ENCODE results near the gene SAFB2. TPM values are rescaled to one million over a fixed set of nuclear protein-coding genes. Genes with fewer than 3 reads are reported as not detected.

Gene SAFB2
- total RNA-seq, 1 experiment from 2014 or later: 76.1 TPM

DNA sequence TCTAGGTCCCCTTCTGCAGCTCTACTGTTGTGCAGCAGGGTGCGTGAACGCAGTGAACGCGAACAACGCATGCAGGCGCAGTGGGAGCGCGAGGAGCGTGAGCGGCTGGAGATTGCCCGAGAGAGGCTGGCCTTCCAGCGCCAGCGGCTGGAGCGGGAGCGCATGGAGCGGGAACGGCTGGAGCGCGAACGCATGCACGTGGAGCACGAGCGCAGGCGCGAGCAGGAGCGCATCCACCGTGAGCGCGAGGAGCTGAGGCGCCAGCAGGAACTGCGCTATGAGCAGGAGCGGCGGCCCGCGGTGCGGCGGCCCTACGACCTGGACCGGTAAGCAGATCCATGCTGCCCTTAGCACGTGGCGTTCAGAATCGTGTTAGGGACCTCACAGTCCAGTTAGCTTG is 38.9 kb upstream of the SAFB2 start:
- Histone ChIP-seq H3K4me2 (ENCODE audit: insufficient read depth, insufficient read length, low read length) (no peak overlapping the region), H3K14ac (ENCODE audit: insufficient read depth, low read length) (no peak overlapping the region), H2BK15ac (ENCODE audit: low read depth, low read length) (no peak overlapping the region), H3K4me1 (ENCODE audit: insufficient read depth, low read length) (no peaks in the 10 kb centered on the region), H4K91ac (ENCODE audit: insufficient read length, low read depth, low read length) (no peak overlapping the region), H3K27me3 (ENCODE audit: insufficient read depth, low read length) (no peaks in the 10 kb centered on the region), H4K8ac (replicated peaks; ENCODE audit: insufficient read length, low read depth, low read length) (no peak overlapping the region), H3K9ac (ENCODE audit: extremely low read depth, insufficient read length, low read length) (no peak overlapping the region), H3K79me1 (ENCODE audit: insufficient read depth, low read depth, low read length, poor library complexity, severe bottlenecking) (no peaks in the 10 kb centered on the region), H4K5ac (ENCODE audit: insufficient read length, low read depth, low read length) (no peak overlapping the region), H2BK12ac (ENCODE audit: insufficient read length, low read depth, low read length) (no peak overlapping the region), H3K79me2 (ENCODE audit: insufficient read depth, low read length) (no peaks in the 10 kb centered on the region; the same call in 1 of the 2 replicates), H4K20me1 (ENCODE audit: control insufficient read depth, insufficient read depth, insufficient read length) (peaks cover 4% of the 10 kb centered on the region), H3K18ac (ENCODE audit: insufficient read length, low read depth, low read length) (no peak overlapping the region), H2BK5ac (ENCODE audit: insufficient read length, low read length) (no peak overlapping the region), H3K23me2 (ENCODE audit: insufficient read length, low read depth, low read length, poor library complexity, severe bottlenecking) (no peaks in the 10 kb centered on the region), H2AFZ (ENCODE audit: low read length) (no peak overlapping the region), H3K27ac (ENCODE audit: insufficient read length, low read depth, low read length) (no peak overlapping the region), H2BK20ac (ENCODE audit: low read depth, low read length, poor library complexity, severe bottlenecking) (no peak overlapping the region), H3T11ph (ENCODE audit: low read length) (no peak overlapping the region), H3K23ac (ENCODE audit: insufficient read length, low read depth, low read length) (no peak overlapping the region), H2BK120ac (ENCODE audit: low read depth, low read length, poor library complexity, severe bottlenecking) (no peak overlapping the region), H3K56ac (ENCODE audit: insufficient read length, low read depth, low read length) (no peak overlapping the region), H3K9me3 (ENCODE audit: control insufficient read depth, low read depth, low read length) (no peaks in the 10 kb centered on the region), H2AK5ac (ENCODE audit: insufficient read length, low read length) (no peak overlapping the region), H3K4ac (ENCODE audit: low read depth, low read length) (no peak overlapping the region)
- DNase-seq: no peak
- no peak overlapping the region for H3K4me3 Mint-ChIP-seq
- H3K4me1 Mint-ChIP-seq: no peaks in the 10 kb centered on the region
- peak overlapping the region in 1 of 3 experiments; percentile 16; a peak in 1 of 7 replicates for H3K27ac Mint-ChIP-seq
- TF ChIP-seq, protein P1, sequence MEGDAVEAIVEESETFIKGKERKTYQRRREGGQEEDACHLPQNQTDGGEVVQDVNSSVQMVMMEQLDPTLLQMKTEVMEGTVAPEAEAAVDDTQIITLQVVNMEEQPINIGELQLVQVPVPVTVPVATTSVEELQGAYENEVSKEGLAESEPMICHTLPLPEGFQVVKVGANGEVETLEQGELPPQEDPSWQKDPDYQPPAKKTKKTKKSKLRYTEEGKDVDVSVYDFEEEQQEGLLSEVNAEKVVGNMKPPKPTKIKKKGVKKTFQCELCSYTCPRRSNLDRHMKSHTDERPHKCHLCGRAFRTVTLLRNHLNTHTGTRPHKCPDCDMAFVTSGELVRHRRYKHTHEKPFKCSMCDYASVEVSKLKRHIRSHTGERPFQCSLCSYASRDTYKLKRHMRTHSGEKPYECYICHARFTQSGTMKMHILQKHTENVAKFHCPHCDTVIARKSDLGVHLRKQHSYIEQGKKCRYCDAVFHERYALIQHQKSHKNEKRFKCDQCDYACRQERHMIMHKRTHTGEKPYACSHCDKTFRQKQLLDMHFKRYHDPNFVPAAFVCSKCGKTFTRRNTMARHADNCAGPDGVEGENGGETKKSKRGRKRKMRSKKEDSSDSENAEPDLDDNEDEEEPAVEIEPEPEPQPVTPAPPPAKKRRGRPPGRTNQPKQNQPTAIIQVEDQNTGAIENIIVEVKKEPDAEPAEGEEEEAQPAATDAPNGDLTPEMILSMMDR (conservative IDR thresholded peaks at IDR 0.05): no peak
- no peaks in the 10 kb centered on the region for H3K27me3 Mint-ChIP-seq (ENCODE audit: low read depth)
- H3K9me3 Mint-ChIP-seq: no peaks in the 10 kb centered on the region
- H3K36me3 Mint-ChIP-seq (ENCODE audit: insufficient read depth in 1 of 3, low read depth in 3 of 3): peaks cover 41 to 93% (median 77%) of the 10 kb centered on the region in 3 experiments; a peak in 6 of 7 replicates
- WGBS (ENCODE audit: extremely low coverage, insufficient read length, low lambda C conversion rate): no CpG with 5 or more reads among the region's 42 CpGs
